Ascending aorta (tissue), 2 donors: Measurements from ENCODE around the gene TAF7L. TPM values are rescaled to one million over a fixed set of nuclear protein-coding genes. Genes with fewer than 3 reads are reported as not detected.

Source experiments
- DNase-seq, 2 donors: peaks; one replicate each; pipeline ENCODE4 v3.0.0-alpha.2; 2019; ENCODE audit warnings: low spot score in 2 of 2
- H3K27ac ChIP-seq, 2 donors: fragments of 200-600 bp; sonication (generic); one replicate each; pipeline ENCODE4 v1.5.1; 2016 to 2017; ENCODE audit warnings: mild to moderate bottlenecking in 1 of 2
- H3K27me3 ChIP-seq: fragments of 200-600 bp; sonication (generic); one replicate; pipeline ENCODE4 v1.5.1; 2017
- H3K36me3 ChIP-seq, 2 donors: fragments of 200-600 bp; sonication (generic); one replicate each; pipeline ENCODE4 v1.5.1; 2016
- H3K4me1 ChIP-seq, 2 donors: fragments of 200-600 bp; sonication (generic); one replicate each; pipeline ENCODE4 v1.5.1; 2016 to 2017; ENCODE audit warnings: mild to moderate bottlenecking in 1 of 2
- H3K4me3 ChIP-seq, 2 donors: fragments of 200-600 bp; sonication (generic); one replicate each; pipeline ENCODE4 v1.5.1; 2016 to 2017; ENCODE audit warnings: mild to moderate bottlenecking in 1 of 2
- H3K9me3 ChIP-seq, 2 donors: fragments of 200-600 bp; sonication (generic); one replicate each; pipeline ENCODE4 v1.5.1; 2016
- CTCF ChIP-seq, 3 experiments: fragments of 200-600 bp in 2 of 3; fragments of 450-650 bp in 1 of 3; sonication (generic) in 2 of 3; IDR thresholded peaks; one replicate each; pipeline ENCODE4 v1.5.1; 2016 to 2019; ENCODE audit warnings: antibody characterized with exemption in 3 of 3, mild to moderate bottlenecking in 1 of 3, moderate library complexity in 1 of 3
- intact Hi-C: fragments of 100-400 bp; cut with DNase I; formaldehyde crosslinking; loops from one replicate; pipeline ENCODE4 v1.15.1; 2023
- total RNA-seq: library from RNA; depleted of rRNA; stranded (reverse); fragments of >200 nt; gene quantifications from one replicate; pipeline ENCODE4 v1.1.0, GENCODE V29; 2016

The TAF7L gene
- total RNA-seq, 1 donor from 2014 or later, result not detected

GRCh38 chrX:101232316-101232715 is 58.8 kb downstream of the TAF7L start:
- H3K4me1 ChIP-seq, result no peaks in the 10 kb centered on the region
- no peak overlapping the region for H3K4me3 ChIP-seq
- intact Hi-C loops, result no loop called here
- no peaks in the 10 kb centered on the region for H3K9me3 ChIP-seq
- DNase-seq, result no peak
- H3K27ac ChIP-seq, result no peak overlapping the region
- H3K27me3 ChIP-seq, result no peaks in the 10 kb centered on the region
- no peaks in the 10 kb centered on the region for H3K36me3 ChIP-seq
- no peak for TF ChIP-seq CTCF (IDR thresholded peaks at IDR 0.05)

- no peak for TF ChIP-seq CTCF (IDR thresholded peaks at IDR 0.05)
- H3K36me3 ChIP-seq, result no peaks in the 10 kb centered on the region
- no peak overlapping the region for H3K4me3 ChIP-seq
- H3K27ac ChIP-seq, result no peak overlapping the region
- intact Hi-C loops, result no loop called here
- no peak for DNase-seq
- no peaks in the 10 kb centered on the region for H3K9me3 ChIP-seq
- no peaks in the 10 kb centered on the region for H3K4me1 ChIP-seq
- no peaks in the 10 kb centered on the region for H3K27me3 ChIP-seq
Observed at GRCh38 chrX:101231080-101231479, 60.1 kb downstream of the TAF7L start.

- no peak overlapping the region for H3K4me3 ChIP-seq
- no peaks in the 10 kb centered on the region for H3K4me1 ChIP-seq
- no peaks in the 10 kb centered on the region for H3K27me3 ChIP-seq
- no peaks in the 10 kb centered on the region for H3K36me3 ChIP-seq
- intact Hi-C loops, result no loop called here
- TF ChIP-seq CTCF (IDR thresholded peaks at IDR 0.05), result no peak
- no peaks in the 10 kb centered on the region for H3K9me3 ChIP-seq
- no peak overlapping the region for H3K27ac ChIP-seq
- no peak for DNase-seq
Observed at GRCh38 chrX:101230636-101231035, 60.5 kb downstream of the TAF7L start.

GRCh38 chrX:101229170-101229569 is 62.0 kb downstream of the TAF7L start:
- no peaks in the 10 kb centered on the region for H3K4me1 ChIP-seq
- H3K27me3 ChIP-seq, result no peaks in the 10 kb centered on the region
- H3K27ac ChIP-seq, result no peak overlapping the region
- H3K36me3 ChIP-seq, result no peaks in the 10 kb centered on the region
- no peak for TF ChIP-seq CTCF (IDR thresholded peaks at IDR 0.05)
- no peak for DNase-seq
- no peaks in the 10 kb centered on the region for H3K9me3 ChIP-seq
- intact Hi-C loops, result no loop called here
- H3K4me3 ChIP-seq, result no peak overlapping the region

GRCh38 chrX:101223226-101223625 is 67.9 kb downstream of the TAF7L start:
- Histone ChIP-seq H3K4me1 (no peaks in the 10 kb centered on the region), H3K27me3 (peaks cover 4% of the 10 kb centered on the region), H3K27ac (no peak overlapping the region), H3K9me3 (no peaks in the 10 kb centered on the region), H3K4me3 (no peak overlapping the region), H3K36me3 (no peaks in the 10 kb centered on the region)
- intact Hi-C loops, result no loop called here
- no peak for DNase-seq
- TF ChIP-seq CTCF (IDR thresholded peaks at IDR 0.05), result no peak

- intact Hi-C loops, result no loop called here
- Histone ChIP-seq H3K9me3 (no peaks in the 10 kb centered on the region), H3K4me1 (no peaks in the 10 kb centered on the region), H3K4me3 (no peak overlapping the region), H3K27me3 (peaks cover 4% of the 10 kb centered on the region), H3K36me3 (no peaks in the 10 kb centered on the region), H3K27ac (no peak overlapping the region)
- no peak for TF ChIP-seq CTCF (IDR thresholded peaks at IDR 0.05)
- no peak for DNase-seq
Observed at GRCh38 chrX:101220662-101221260, 70.4 kb downstream of the TAF7L start.
